HepG2 (cell line): ENCODE measurements around the gene EPB41L3. TPM values are rescaled to one million over a fixed set of nuclear protein-coding genes. Genes with fewer than 3 reads are reported as not detected.

Experiments used
- ATAC-seq: fragments of 200-7000 bp; cut with Tn5 transposase; 3 replicates; pipeline ENCODE4 v1.9.1; 2020; ENCODE audit warnings: mild to moderate bottlenecking, moderate library complexity
- BruUV-seq: library from RNA; stranded (reverse); fragments of 400-500 nt; replicated peaks from 2 replicates; lab custom pipeline; 2021; lab: Mats Ljungman, UMichigan
- CTCF ChIA-PET: fragments of 300-600 bp; formaldehyde crosslinking; extraction: SDS; loops from one replicate; lab custom pipeline; 2021; ENCODE audit warnings: low total read pairs, inconsistent platforms, low intra/inter-chr PET ratio; lab: Yijun Ruan, JAX
- POLR2A ChIA-PET: fragments of 350-600 bp; sonication (Branson Sonifier 250); formaldehyde crosslinking; loops from one replicate; lab custom pipeline; 2020; ENCODE audit warnings: antibody characterized with exemption, inconsistent platforms; lab: Yijun Ruan, JAX
- DNase-seq: peaks from one replicate; pipeline ENCODE4 v3.0.0-alpha.2; 2015; ENCODE audit warnings: low spot score
- FAIRE-seq: peaks from 3 replicates; lab custom pipeline; 2011; peaks lifted over from hg19 to GRCh38; lab: Jason Lieb, UNC
- H2AFZ ChIP-seq: one replicate; pipeline ENCODE4 v1.6.1; 2011; ENCODE audit warnings: low read length, inconsistent platforms
- H3K27ac ChIP-seq: fragments of 300-600 bp; 3 replicates; pipeline ENCODE4 v1.8.0; 2011; ENCODE audit warnings: mixed run types, mild to moderate bottlenecking, mixed read lengths, low read length, inconsistent platforms; ENCODE audit not compliant: insufficient read depth; ENCODE audit errors: extremely low read length
- H3K27me3 ChIP-seq, 2 experiments: fragments of 200-600 bp in 1 of 2; 2 replicates in 1 of 2; 3 replicates in 1 of 2; pipeline versions ENCODE4 v1.6.0 to v1.8.0; 2011; ENCODE audit warnings: low read length in 2 of 2, mild to moderate bottlenecking in 2 of 2, moderate library complexity in 2 of 2, inconsistent platforms in 1 of 2; ENCODE audit not compliant: insufficient read depth in 2 of 2, control insufficient read depth in 1 of 2
- H3K36me3 ChIP-seq, 2 experiments: fragments of 200-600 bp in 1 of 2; replicated peaks in 1 of 2; 2 replicates in 1 of 2; 3 replicates in 1 of 2; pipeline versions ENCODE4 v1.5.1 to v1.8.0; 2011; ENCODE audit warnings: low read length in 2 of 2, inconsistent platforms in 1 of 2; ENCODE audit not compliant: insufficient read depth in 2 of 2, control insufficient read depth in 1 of 2
- H3K4me1 ChIP-seq: 2 replicates; pipeline ENCODE4 v1.5.1; 2012; ENCODE audit warnings: low read length, inconsistent platforms; ENCODE audit not compliant: insufficient read depth
- H3K4me2 ChIP-seq: 2 replicates; pipeline ENCODE4 v1.6.0; 2011; ENCODE audit warnings: low read depth, low read length, inconsistent platforms
- H3K4me3 ChIP-seq, 3 experiments: fragments of 200-600 bp in 1 of 3; sonication (generic), shearing (Covaris generic) in 1 of 3; replicated peaks in 1 of 3; 2 replicates each; pipeline ENCODE4 v1.5.1; 2011 to 2016; ENCODE audit warnings: low read length in 3 of 3, inconsistent platforms in 2 of 3, low read depth in 2 of 3, mild to moderate bottlenecking in 2 of 3, control low read depth in 1 of 3, mixed read lengths in 1 of 3; ENCODE audit not compliant: insufficient read depth in 1 of 3
- H3K79me2 ChIP-seq: one replicate; pipeline ENCODE4 v1.6.1; 2011; ENCODE audit warnings: low read length, inconsistent platforms; ENCODE audit not compliant: insufficient read depth
- H3K9ac ChIP-seq: 2 replicates; pipeline ENCODE4 v1.6.0; 2011; ENCODE audit warnings: mild to moderate bottlenecking, low read depth, low read length, inconsistent platforms; ENCODE audit not compliant: insufficient read depth
- H3K9me3 ChIP-seq: 2 replicates; pipeline ENCODE4 v1.5.1; 2012; ENCODE audit warnings: mild to moderate bottlenecking, low read length
- H4K20me1 ChIP-seq: 2 replicates; pipeline ENCODE4 v1.6.0; 2011; ENCODE audit warnings: inconsistent platforms, mild to moderate bottlenecking, low read length, moderate library complexity; ENCODE audit not compliant: insufficient read depth
- FOXP1 ChIP-seq, 2 experiments: fragments of 450-650 bp in 1 of 2; IDR thresholded peaks; 2 replicates each; pipeline ENCODE4 v1.6.1; 2017 to 2018; ENCODE audit warnings: antibody characterized with exemption in 1 of 2
- KLF11 ChIP-seq: IDR thresholded peaks from 2 replicates; pipeline ENCODE4 v1.6.1; 2016; ENCODE audit warnings: missing compliant biosample characterization
- MTERF4 ChIP-seq: sonication (generic); formaldehyde crosslinking; IDR thresholded peaks from 2 replicates; pipeline ENCODE4 v1.8.0; 2023; ENCODE audit warnings: mild to moderate bottlenecking, missing genetic modification reagents
- RBM22 ChIP-seq: fragments of 200-400 bp; formaldehyde crosslinking; optimal IDR thresholded peaks from 2 replicates; pipeline ENCODE3; 2017; ENCODE audit warnings: mild to moderate bottlenecking, low read length, moderate library complexity
- TBP ChIP-seq: sonication (generic); formaldehyde crosslinking; IDR thresholded peaks from 2 replicates; pipeline ENCODE4 v1.5.0; 2020; ENCODE audit warnings: missing genetic modification reagents
- ZBTB8A ChIP-seq: sonication (generic); formaldehyde crosslinking; IDR thresholded peaks from 2 replicates; pipeline ENCODE4 v1.4.0; 2020; ENCODE audit warnings: mild to moderate bottlenecking, low read depth, missing genetic modification reagents, borderline replicate concordance
- ZNF296 ChIP-seq: sonication (generic); formaldehyde crosslinking; conservative IDR thresholded peaks from 2 replicates; pipeline ENCODE4 v1.5.0; 2020; ENCODE audit warnings: mild to moderate bottlenecking, missing genetic modification reagents
- ZNF337 ChIP-seq: sonication (generic); formaldehyde crosslinking; IDR thresholded peaks from 2 replicates; pipeline ENCODE4 v1.5.1; 2020; ENCODE audit warnings: missing genetic modification reagents, low read depth, mild to moderate bottlenecking, borderline replicate concordance
- WGBS: methylation state at CpG from one replicate; pipeline ENCODE4 v1.1.6; 2017; ENCODE audit warnings: low lambda C conversion rate; 5-methylcytosine and 5-hydroxymethylcytosine counted together
- in situ Hi-C: cut with HindIII; loops from 2 replicates; pipeline ENCODE4 v1.10.0; 2017; ENCODE audit warnings: low pct_unique_long_range_greater_than_20kb; ENCODE audit not compliant: extremely low pct_ligation_motif_present
- intact Hi-C: fragments of 100-400 bp; cut with micrococcal nuclease; formaldehyde crosslinking; loops from one replicate; pipeline ENCODE4 v1.10.0; 2022; ENCODE audit not compliant: unreplicated experiment
- polyA plus RNA-seq, 8 experiments: library from polyadenylated mRNA; depleted of rRNA in 3 of 8; stranded (reverse) in 7 of 8; unstranded in 1 of 8; fragments of >200 nt; fragmentation: Illumina TruSeq in 4 of 8; extraction: Trizol in 4 of 8; gene quantifications; 2 replicates each; pipeline versions ENCODE4 v1.2.1 to v1.2.3, GENCODE V29; 2011 to 2016; ENCODE audit warnings: low read depth in 4 of 8, missing spikeins in 1 of 8, mixed read lengths in 1 of 8; ENCODE audit not compliant: insufficient read depth in 1 of 8
- total RNA-seq, 5 experiments: library from RNA; depleted of rRNA; stranded (reverse); fragments of >200 nt; fragmentation: Illumina TruSeq; extraction: Trizol; gene quantifications; 2 replicates each; pipeline ENCODE4 v1.2.3, GENCODE V29; 2016; ENCODE audit warnings: low read depth in 1 of 5
- TF ChIP-seq, protein P1 (sequence below): sonication (generic); formaldehyde crosslinking; IDR thresholded peaks from 2 replicates; pipeline ENCODE4 v1.4.0; 2020; ENCODE audit warnings: missing genetic modification reagents, mild to moderate bottlenecking, borderline replicate concordance

Gene EPB41L3
- total and polyA plus RNA-seq, 2 of the 13 experiments (the other 11 are each of a cell fraction or from before 2014, with no cell fraction given): not detected

DNA sequence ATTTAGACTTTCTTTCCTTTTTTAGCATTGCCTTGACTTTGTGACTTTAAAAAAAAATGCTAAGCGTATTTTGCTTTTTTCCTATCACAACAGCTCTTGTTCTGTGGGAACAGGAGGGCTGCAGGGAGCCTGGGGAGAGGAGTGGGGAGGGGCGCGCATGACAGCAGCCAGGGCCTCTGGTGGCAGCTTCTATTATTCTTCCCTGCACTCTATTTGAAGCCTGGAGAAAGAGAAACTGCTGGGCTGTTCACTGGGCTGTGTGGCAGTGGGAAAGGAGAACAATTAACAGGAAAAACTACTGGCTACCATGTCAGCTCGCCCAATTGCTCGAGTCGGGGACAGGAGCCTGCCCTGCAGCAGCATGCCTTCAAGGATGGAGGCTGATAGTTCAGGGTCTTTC is 129.3 kb downstream of the EPB41L3 start (continued):
- no peak for TF ChIP-seq MTERF4
- TF ChIP-seq ZNF337 (CRISPR knock-in tag): no peak
- no peak for TF ChIP-seq ZNF296 (CRISPR knock-in tag)
- no peak for TF ChIP-seq KLF11 (CRISPR knock-in tag)
- no peak for TF ChIP-seq RBM22
- no peak for TF ChIP-seq ZBTB8A (CRISPR knock-in tag)

GRCh38 chr18:5413447-5413846 is 130.3 kb downstream of the EPB41L3 start:
- no peak for TF ChIP-seq TBP (CRISPR knock-in tag)
- no peak for TF ChIP-seq FOXP1 (IDR thresholded peaks at IDR 0.05)
- TF ChIP-seq FOXP1 (CRISPR knock-in tag; IDR thresholded peaks at IDR 0.05): no peak
- TF ChIP-seq, protein P1, sequence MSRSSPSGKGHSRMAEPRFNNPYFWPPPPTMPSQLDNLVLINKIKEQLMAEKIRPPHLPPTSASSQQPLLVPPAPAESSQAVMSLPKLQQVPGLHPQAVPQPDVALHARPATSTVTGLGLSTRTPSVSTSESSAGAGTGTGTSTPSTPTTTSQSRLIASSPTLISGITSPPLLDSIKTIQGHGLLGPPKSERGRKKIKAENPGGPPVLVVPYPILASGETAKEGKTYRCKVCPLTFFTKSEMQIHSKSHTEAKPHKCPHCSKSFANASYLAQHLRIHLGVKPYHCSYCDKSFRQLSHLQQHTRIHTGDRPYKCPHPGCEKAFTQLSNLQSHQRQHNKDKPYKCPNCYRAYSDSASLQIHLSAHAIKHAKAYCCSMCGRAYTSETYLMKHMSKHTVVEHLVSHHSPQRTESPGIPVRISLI (CRISPR knock-in tag): no peak
- no peak overlapping the region for H3K4me3 ChIP-seq
- H4K20me1 ChIP-seq: no peaks in the 10 kb centered on the region
- H3K9ac ChIP-seq: no peak overlapping the region
- no TSS peak for BruUV-seq
- FAIRE-seq (no peak), DNase-seq (no peak), ATAC-seq (no peak)
- no peak overlapping the region for H3K27ac ChIP-seq
- in situ Hi-C loops (no loop called here), intact Hi-C loops (loop anchor here (5.0 kb wide), 1 partner anchor 176 kb away; no protein-coding TSS in a partner anchor)
- H3K79me2 ChIP-seq: no peaks in the 10 kb centered on the region
- ChIA-PET POLR2A (no interaction called here), CTCF (no interaction called here)
- H3K27me3 ChIP-seq: peaks cover 0 to 17% of the 10 kb centered on the region in 2 experiments; a peak in 2 of 5 replicates
- H3K9me3 ChIP-seq: no peaks in the 10 kb centered on the region
- no peaks in the 10 kb centered on the region for H3K4me1 ChIP-seq
- H3K36me3 ChIP-seq: no peaks in the 10 kb centered on the region
- 50% methylated on average over 2 of the region's 2 CpGs for WGBS
- no peak overlapping the region for H2AFZ ChIP-seq
- H3K4me2 ChIP-seq: no peak overlapping the region
